GM12878 (cell line): ENCODE data around the gene RWDD1. TPM values are rescaled to one million over a fixed set of nuclear protein-coding genes. Genes with fewer than 3 reads are reported as not detected.

Experiments used
- ATAC-seq: fragments of 200-7000 bp; cut with Tn5 transposase; 3 replicates; pipeline ENCODE4 v1.9.1; 2020; ENCODE audit warnings: mild to moderate bottlenecking, moderate library complexity
- BruUV-seq: library from RNA; stranded (reverse); fragments of 400-500 nt; replicated peaks from 2 replicates; lab custom pipeline; 2021; lab: Mats Ljungman, UMichigan
- CTCF ChIA-PET: fragments of 300-600 bp; sonication (Branson Sonifier 250); formaldehyde crosslinking; extraction: SDS; loops from one replicate; lab custom pipeline; 2021; ENCODE audit warnings: inconsistent platforms; lab: Yijun Ruan, JAX
- POLR2A ChIA-PET: fragments of 350-600 bp; formaldehyde crosslinking; extraction: SDS; loops from one replicate; lab custom pipeline; 2021; ENCODE audit warnings: inconsistent platforms; lab: Charles Lee
- RAD21 ChIA-PET: fragments of 300-600 bp; sonication (Branson Sonifier 250); formaldehyde crosslinking; loops from one replicate; lab custom pipeline; 2023; ENCODE audit warnings: antibody characterized with exemption; ENCODE audit not compliant: unreplicated experiment; lab: Charles Lee
- SMC1A ChIA-PET: fragments of 300-600 bp; sonication (Branson Sonifier 250); formaldehyde crosslinking; loops from one replicate; lab custom pipeline; 2023; ENCODE audit not compliant: unreplicated experiment, uncharacterized antibody; lab: Charles Lee
- DNase-seq: peaks from one replicate; pipeline ENCODE4 v3.0.0-alpha.2; 2011; ENCODE audit warnings: low read depth, low spot score
- FAIRE-seq: peaks from 3 replicates; lab custom pipeline; 2011; peaks lifted over from hg19 to GRCh38; lab: Jason Lieb, UNC
- H2AFZ ChIP-seq: 2 replicates; pipeline ENCODE4 v1.6.0; 2011; ENCODE audit warnings: low read depth, low read length, control low read depth; ENCODE audit not compliant: control insufficient read depth
- H3K27ac ChIP-seq: 2 replicates; pipeline ENCODE4 v1.5.1; 2011; ENCODE audit warnings: control low read depth; ENCODE audit not compliant: control insufficient read depth, insufficient read depth
- H3K27me3 ChIP-seq, 2 experiments: replicated peaks in 1 of 2; 2 replicates each; pipeline versions ENCODE4 v1.6.0 to v1.6.1; 2011; ENCODE audit warnings: low read length in 1 of 2; ENCODE audit not compliant: control insufficient read depth in 2 of 2, insufficient read depth in 2 of 2
- H3K36me3 ChIP-seq, 2 experiments: 2 replicates each; pipeline ENCODE4 v1.5.1; 2011; ENCODE audit warnings: low read length in 1 of 2; ENCODE audit not compliant: control insufficient read depth in 2 of 2, insufficient read depth in 2 of 2
- H3K4me1 ChIP-seq: 2 replicates; pipeline ENCODE4 v1.6.1; 2011; ENCODE audit warnings: mild to moderate bottlenecking, low read length, moderate library complexity, mixed read lengths; ENCODE audit not compliant: control insufficient read depth, insufficient read depth
- H3K4me2 ChIP-seq: 2 replicates; pipeline ENCODE4 v1.6.0; 2011; ENCODE audit warnings: control low read depth; ENCODE audit not compliant: control insufficient read depth, insufficient read depth
- H3K4me3 ChIP-seq: fragments of 200-600 bp; sonication (generic); 2 replicates; pipeline ENCODE4 v1.5.1; 2016
- H3K79me2 ChIP-seq: 2 replicates; pipeline ENCODE4 v1.6.0; 2011; ENCODE audit warnings: low read length; ENCODE audit not compliant: control insufficient read depth, insufficient read depth
- H3K9ac ChIP-seq: 2 replicates; pipeline ENCODE4 v1.8.0; 2011; ENCODE audit warnings: low read length, control low read depth, mixed read lengths; ENCODE audit not compliant: control insufficient read depth, insufficient read depth
- H3K9me3 ChIP-seq: replicated peaks from 3 replicates; pipeline ENCODE4 v1.5.1; 2011; ENCODE audit warnings: mild to moderate bottlenecking, low read length; ENCODE audit not compliant: control insufficient read depth, insufficient read depth
- H4K20me1 ChIP-seq: 2 replicates; pipeline ENCODE4 v1.6.0; 2011; ENCODE audit not compliant: control insufficient read depth, insufficient read depth
- CTCF ChIP-seq, 3 experiments: IDR thresholded peaks in 2 of 3; conservative IDR thresholded peaks in 1 of 3; 2 replicates each; pipeline ENCODE4 v1.5.1; 2011; ENCODE audit warnings: low read depth in 3 of 3, low read length in 3 of 3, mild to moderate bottlenecking in 3 of 3, control low read depth in 2 of 3, moderate library complexity in 2 of 3, inconsistent platforms in 1 of 3, mixed read lengths in 1 of 3; ENCODE audit not compliant: control insufficient read depth in 2 of 3, insufficient read depth in 1 of 3; ENCODE audit errors: extremely low read depth in 1 of 3
- NR2C2 ChIP-seq: IDR thresholded peaks from 2 replicates; pipeline ENCODE4 v1.6.1; 2011; ENCODE audit warnings: borderline replicate concordance, low read depth; ENCODE audit not compliant: control insufficient read depth, insufficient read length
- RAD21 ChIP-seq: IDR thresholded peaks from 2 replicates; pipeline ENCODE4 v1.6.1; 2011; ENCODE audit warnings: mild to moderate bottlenecking, low read depth, low read length, moderate library complexity; ENCODE audit not compliant: insufficient read depth
- SMC3 ChIP-seq: IDR thresholded peaks from 2 replicates; pipeline ENCODE4 v1.6.1; 2011; ENCODE audit warnings: low read length, improper control_type of control experiment, borderline replicate concordance
- WGBS: methylation state at CpG from one replicate; pipeline ENCODE4 v1.1.6; 2016; ENCODE audit warnings: low lambda C conversion rate; ENCODE audit not compliant: insufficient replicate concordance, insufficient coverage; ENCODE audit errors: missing lambda C conversion rate; 5-methylcytosine and 5-hydroxymethylcytosine counted together
- in situ Hi-C: fragments of 300-500 bp; cut with MboI; formaldehyde crosslinking; loops from 9 replicates; pipeline ENCODE4 v1.14.3; 2018; ENCODE audit warnings: mixed read lengths
- intact Hi-C: fragments of 100-400 bp; cut with micrococcal nuclease; formaldehyde crosslinking; loops from one replicate; pipeline ENCODE4 v1.14.2; 2022; ENCODE audit not compliant: unreplicated experiment
- polyA plus RNA-seq, 11 experiments: library from polyadenylated mRNA; depleted of rRNA in 4 of 11; unstranded in 6 of 11; stranded (reverse) in 5 of 11; fragments of >200 nt; fragmentation: Nextera tagmentation in 4 of 11; fragmentation: Illumina TruSeq in 1 of 11; extraction: Ambion mirVana in 4 of 11; extraction: Trizol in 1 of 11; gene quantifications; 1 replicate in 1 of 11; 2 replicates in 10 of 11; pipeline versions ENCODE4 v1.2.1 to v1.2.3, GENCODE V29; 2011 to 2016; ENCODE audit warnings: inconsistent platforms in 2 of 11, missing spikeins in 2 of 11, low read depth in 1 of 11
- total RNA-seq, 4 experiments: library from RNA; depleted of rRNA in 3 of 4; stranded (reverse); fragments of >200 nt in 3 of 4; fragmentation: Illumina TruSeq in 1 of 4; extraction: Trizol in 1 of 4; gene quantifications; 2 replicates each; pipeline versions ENCODE4 v1.2.1 to v1.2.3, GENCODE V29; 2013 to 2021

The RWDD1 gene
- total and polyA plus RNA-seq, 10 of the 15 experiments (the other 5 are each of a cell fraction or from before 2014, with no cell fraction given), result 40.1 to 107 (median 65.8) TPM

GRCh38 chr6:116531675-116532570 lies 39.4 kb upstream of the RWDD1 start:
- WGBS, result 61% methylated on average over 12 of the region's 12 CpGs
- Histone ChIP-seq H3K36me3 (no peaks in the 10 kb centered on the region), H3K27ac (no peak overlapping the region), H3K4me2 (no peak overlapping the region), H3K4me1 (no peaks in the 10 kb centered on the region), H3K9me3 (no peaks in the 10 kb centered on the region), H3K79me2 (no peaks in the 10 kb centered on the region), H3K27me3 (peaks cover 2 to 3% of the 10 kb centered on the region in 2 experiments; a peak in 2 of 4 replicates), H3K4me3 (no peak overlapping the region), H2AFZ (no peak overlapping the region), H3K9ac (no peak overlapping the region)
- in situ Hi-C loops (loop anchor here (5.0 kb wide), 1 partner anchor 255 kb away; the partner anchor contains the start of gene TSPYL1), intact Hi-C loops (loop anchor here (1.0 to 5.0 kb wide), 5 partner anchors 87 to 315 kb away; no protein-coding TSS in a partner anchor)
- FAIRE-seq (no peak), DNase-seq (no peak), ATAC-seq (peak; percentile 89)
- ChIA-PET POLR2A (no interaction called here), CTCF (interaction anchor here (0.6 to 4.5 kb wide), 15 partner anchors 18 to 263 kb away, joined by 3 to 96 read pairs (median 5); partner anchors contain the start of genes CALHM5 and TSPYL1), RAD21 (interaction anchor here (1.1 to 3.9 kb wide), 4 partner anchors 14 to 315 kb away, joined by 3 to 35 read pairs (median 4); no protein-coding TSS in a partner anchor), SMC1A (interaction anchor here (0.9 to 4.5 kb wide), 11 partner anchors 10 to 265 kb away, joined by 3 to 42 read pairs (median 6); partner anchors contain the start of gene TSPYL1)
- no TSS peak for BruUV-seq
- TF ChIP-seq NR2C2 (no peak), RAD21 (peak; percentile 81), SMC3 (peak; percentile 90), CTCF (IDR thresholded peaks at IDR 0.05 in 2 of 3, conservative IDR thresholded peaks at IDR 0.05 in 1 of 3; ENCODE audit: control insufficient read depth in 2 of 3, extremely low read depth in 1 of 3, insufficient read depth in 1 of 3, low read depth in 3 of 3, low read length in 3 of 3) (peak; percentile 69 to 71 (median 69))
- TF ChIP-seq, all 136 proteins: peak for 3
- no peaks in the 10 kb centered on the region for H4K20me1 ChIP-seq
